HL-60/S4 treated with retinoic acid at 250 ng/mL for 4 days and 3 days (cell line): ENCODE data around the gene TTC3.

Experiments used
- in situ Hi-C: fragments of 300-500 bp; cut with MboI; formaldehyde crosslinking; loops from 2 replicates; pipeline ENCODE4 v1.7.0; 2022; ENCODE audit warnings: low sequenced_read_pairs

Gene TTC3

GRCh38 chr21:37188825-37189224, 115.8 kb downstream of the TTC3 start:
- in situ Hi-C loops = no loop called here

DNA sequence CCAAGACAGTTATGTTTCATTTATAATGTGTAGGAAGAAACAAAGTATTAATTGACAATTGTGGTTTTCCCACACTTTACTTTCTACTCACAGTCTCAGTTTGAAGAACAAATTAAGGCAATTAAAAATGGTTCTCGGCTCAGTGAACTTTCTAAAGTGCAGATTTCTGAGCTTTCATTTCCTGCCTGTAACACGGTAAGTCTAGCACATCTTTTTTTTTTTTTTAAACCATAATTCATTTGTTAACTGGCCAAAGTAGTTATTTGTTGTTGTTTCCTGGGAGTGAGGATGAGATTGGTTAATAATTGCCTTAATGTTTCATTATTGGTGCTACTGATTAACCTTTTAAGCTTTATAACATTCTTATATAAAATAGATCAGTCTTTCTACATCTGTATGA, 119.0 kb downstream of the TTC3 start:
- in situ Hi-C loops = no loop called here

GRCh38 chr21:37193006-37193405, 120.0 kb downstream of the TTC3 start:
- in situ Hi-C loops = no loop called here

GRCh38 chr21:37193676-37194075, 120.6 kb downstream of the TTC3 start:
- in situ Hi-C loops = no loop called here

GRCh38 chr21:37195059-37195458, 122.0 kb downstream of the TTC3 start:
- in situ Hi-C loops = no loop called here

DNA sequence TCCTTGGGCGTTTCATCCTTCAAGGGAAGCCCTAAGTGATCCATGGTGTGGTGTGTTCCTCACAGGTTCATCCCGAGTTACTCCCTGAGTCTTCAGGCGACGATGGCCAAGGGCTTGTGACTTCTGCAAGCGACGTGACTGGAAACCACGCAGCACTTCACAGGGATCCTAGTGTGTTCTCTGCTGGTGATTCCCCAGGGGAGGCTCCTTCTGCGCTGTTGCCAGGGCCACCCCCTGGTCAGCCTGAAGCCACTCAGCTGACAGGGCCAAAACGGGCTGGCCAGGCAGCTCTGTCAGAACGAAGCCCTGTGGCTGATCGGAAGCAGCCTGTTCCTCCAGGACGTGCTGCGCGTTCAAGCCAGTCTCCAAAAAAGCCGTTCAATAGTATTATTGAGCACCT, 122.6 kb downstream of the TTC3 start:
- in situ Hi-C loops = no loop called here

- in situ Hi-C loops = no loop called here
Measured at GRCh38 chr21:37196847-37197246, 123.8 kb downstream of the TTC3 start.

DNA sequence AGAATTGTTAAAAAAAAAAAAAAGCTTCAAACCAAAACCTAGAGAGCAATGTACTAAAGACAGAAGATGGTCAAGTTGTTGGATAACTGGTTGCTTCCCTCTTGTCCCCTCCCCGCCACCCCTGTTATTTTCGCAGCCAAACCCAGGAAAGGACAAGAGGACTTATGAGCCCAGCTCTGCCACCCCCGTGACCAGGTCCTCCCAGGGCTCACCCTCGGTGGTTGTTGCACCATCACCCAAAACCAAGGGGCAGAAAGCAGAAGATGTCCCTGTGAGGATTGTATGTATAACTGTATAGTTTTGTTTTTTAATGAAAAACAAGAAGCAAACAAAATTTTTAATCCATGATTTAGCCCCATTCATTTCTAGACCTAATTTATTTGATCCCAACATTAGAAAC, 124.7 kb downstream of the TTC3 start:
- in situ Hi-C loops = no loop called here

DNA sequence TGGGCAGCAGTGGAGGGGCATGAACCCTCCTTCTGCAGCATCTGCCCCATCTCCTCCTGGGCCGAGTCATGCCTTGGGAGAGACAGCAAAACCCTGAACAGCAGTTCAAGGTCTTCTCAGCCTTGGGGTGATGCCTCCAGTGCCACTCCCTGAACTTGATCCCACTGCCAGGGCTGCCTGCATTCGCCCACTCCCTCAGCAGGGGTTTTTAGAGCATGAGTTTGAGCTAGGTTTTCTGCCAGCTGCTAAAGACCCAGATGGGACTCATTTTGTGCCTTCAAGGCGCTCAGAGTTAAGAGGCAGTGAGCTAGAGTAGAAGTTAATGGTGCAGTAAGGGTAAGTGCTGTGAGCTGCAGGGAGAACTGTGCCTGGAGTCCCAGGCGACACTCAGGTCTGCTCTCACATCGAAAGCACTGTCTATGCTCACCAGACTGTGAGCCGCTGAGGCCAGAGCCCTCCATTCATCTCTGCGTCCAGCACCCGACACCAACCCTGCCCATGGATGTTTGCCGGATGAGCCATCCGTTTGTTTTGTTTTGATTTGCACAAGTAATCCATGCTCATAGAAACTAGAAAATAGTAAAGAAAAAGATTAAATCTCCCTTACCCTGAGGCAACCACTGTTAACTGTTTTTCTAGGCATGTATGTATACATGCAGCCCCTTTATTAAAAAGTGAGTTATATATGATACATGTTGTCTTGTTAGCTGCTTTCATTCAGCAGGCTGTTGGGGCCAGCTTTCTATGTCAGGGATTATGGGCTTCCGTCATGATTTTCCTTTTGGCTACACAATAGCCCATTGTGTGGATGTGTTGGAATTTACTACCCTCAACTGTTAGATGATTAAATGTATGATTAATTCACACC, 126.2 kb downstream of the TTC3 start:
- in situ Hi-C loops = no loop called here

DNA sequence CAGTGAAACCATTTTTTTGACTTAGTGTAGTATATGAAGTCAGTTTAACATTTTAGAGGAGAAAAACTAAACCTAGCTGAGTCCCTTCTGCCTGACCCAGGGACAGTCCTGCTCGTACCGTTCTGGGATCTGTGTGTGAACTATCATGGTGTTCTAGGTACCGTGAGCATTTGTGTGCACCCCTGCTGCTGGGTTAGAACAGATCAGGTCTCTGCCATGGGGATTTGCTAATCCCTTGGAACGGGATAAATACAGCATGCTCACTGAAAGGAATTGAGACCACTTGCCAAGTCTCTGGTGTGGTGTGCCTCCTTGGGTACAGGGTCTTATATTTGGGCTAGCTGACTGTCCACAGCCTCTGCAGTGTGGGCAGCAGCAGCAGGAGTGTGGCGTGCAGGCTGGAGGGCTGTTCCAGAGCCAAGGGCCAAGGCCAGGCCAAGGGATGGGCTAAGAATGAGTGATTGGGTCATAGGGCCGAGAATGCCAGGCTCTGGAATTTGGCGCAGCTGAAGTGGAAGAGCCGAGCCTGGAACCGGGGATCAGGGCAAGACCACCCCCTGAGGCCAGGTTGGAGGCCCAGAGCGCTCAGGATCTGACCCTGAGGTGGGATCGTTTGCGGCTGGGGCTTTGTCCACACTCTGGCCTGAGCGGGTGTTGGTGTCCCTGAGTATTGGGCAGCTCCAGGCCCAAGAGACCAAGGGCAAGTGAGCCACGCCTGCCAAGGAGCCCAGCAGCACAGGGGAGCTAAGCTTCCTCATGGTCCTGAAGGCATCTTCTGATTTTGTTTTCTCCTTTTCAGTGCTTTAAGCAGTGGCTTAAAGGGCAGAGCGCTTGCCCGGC, 127.8 kb downstream of the TTC3 start:
- in situ Hi-C loops = no loop called here

- in situ Hi-C loops = no loop called here
Measured at GRCh38 chr21:37202221-37203110, 129.4 kb downstream of the TTC3 start.

DNA sequence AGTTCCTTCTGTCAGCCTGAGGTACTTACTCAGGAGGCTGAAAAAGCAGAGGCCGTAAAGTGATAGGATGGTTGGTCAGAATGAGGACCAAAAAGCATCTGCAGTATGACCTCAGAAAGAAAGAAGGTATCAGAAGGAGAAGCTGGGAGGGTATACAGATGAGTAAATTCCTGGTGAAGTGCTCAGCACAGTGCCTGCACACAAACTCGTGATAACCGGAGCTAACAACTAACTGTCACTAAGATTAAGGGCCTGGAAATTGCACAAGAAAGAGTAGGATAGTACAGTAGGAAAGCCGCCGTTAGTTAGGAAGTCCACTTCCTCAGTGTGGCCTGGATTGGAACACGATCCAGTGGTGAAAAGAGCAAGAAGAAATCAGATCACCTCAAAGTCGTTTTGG, 131.5 kb downstream of the TTC3 start:
- in situ Hi-C loops = no loop called here

- in situ Hi-C loops = no loop called here
Measured at GRCh38 chr21:37206496-37206895, 133.4 kb downstream of the TTC3 start.

GRCh38 chr21:37207441-37208009, 134.5 kb downstream of the TTC3 start:
- in situ Hi-C loops = no loop called here

- in situ Hi-C loops = no loop called here
Measured at GRCh38 chr21:37208056-37208721, 135.1 kb downstream of the TTC3 start.

GRCh38 chr21:37208741-37209225, 135.7 kb downstream of the TTC3 start:
- in situ Hi-C loops = no loop called here

DNA sequence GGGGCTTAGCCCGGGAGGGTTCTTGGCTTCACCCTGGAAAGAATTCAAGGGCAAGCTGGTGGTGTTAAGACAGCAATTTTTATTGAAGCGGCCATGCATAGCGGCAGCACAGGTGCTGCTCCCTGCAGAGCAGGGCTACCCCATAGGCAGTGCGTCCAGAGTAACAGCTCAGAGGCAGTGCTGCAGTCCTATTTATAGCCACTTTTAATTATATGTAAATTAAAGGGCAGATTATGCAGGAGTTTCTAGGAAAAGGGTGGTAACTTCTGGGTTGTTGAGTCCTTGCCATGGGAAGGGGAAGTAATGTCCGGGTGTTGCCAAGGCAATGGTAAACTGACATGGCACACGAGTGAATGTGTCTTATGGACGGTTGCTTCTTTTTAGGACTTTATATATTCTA, 137.1 kb downstream of the TTC3 start:
- in situ Hi-C loops = no loop called here

- in situ Hi-C loops = no loop called here
Measured at GRCh38 chr21:37210799-37211198, 137.7 kb downstream of the TTC3 start.

DNA sequence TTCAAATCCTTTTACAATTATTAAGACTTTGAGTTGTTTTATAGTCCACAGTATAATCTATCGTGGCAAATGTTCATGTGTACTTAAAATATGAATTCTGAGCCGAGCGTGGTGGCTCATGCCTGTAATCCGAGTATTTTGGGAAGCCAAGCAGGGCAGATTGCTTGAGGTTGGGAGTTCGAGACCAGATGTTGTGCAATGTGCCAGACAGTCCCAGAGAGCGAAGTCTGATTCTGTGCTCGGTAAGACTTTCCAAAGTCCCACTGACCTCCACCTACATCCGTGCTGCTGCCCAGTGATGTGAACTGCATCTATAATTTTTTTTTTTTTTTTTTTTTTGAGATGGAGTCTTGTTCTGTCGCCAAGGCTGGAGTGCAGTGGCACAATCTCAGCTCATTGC, 141.9 kb downstream of the TTC3 start:
- in situ Hi-C loops = no loop called here
